ENCODE results near the gene HACD3. TPM values are rescaled to one million over a fixed set of nuclear protein-coding genes. Genes with fewer than 3 reads are reported as not detected.

The HACD3 gene
- total and polyA plus RNA-seq, 9 donors, result 39.2 to 96.6 (median 58.0) TPM

GRCh38 chr15:65569728-65570127, 39.5 kb downstream of the HACD3 start:
- WGBS, 3 donors, result 73 to 77% (median 74%) methylated on average over 3 of the region's 3 CpGs
- H3K4me1 ChIP-seq (ENCODE audit: insufficient read depth), result no peaks in the 10 kb centered on the region
- intact Hi-C loops (cut with DNase I), result no loop called here
- H3K27me3 ChIP-seq, result no peaks in the 10 kb centered on the region
- H3K4me3 ChIP-seq, result no peak overlapping the region
- H3K9me3 ChIP-seq, result no peaks in the 10 kb centered on the region
- no peak for DNase-seq
- no peak overlapping the region for H3K27ac ChIP-seq
- H3K36me3 ChIP-seq, result no peaks in the 10 kb centered on the region
- TF ChIP-seq CTCF (IDR thresholded peaks at IDR 0.05) (no peak), EP300 (IDR thresholded peaks at IDR 0.05) (no peak), POLR2A (IDR thresholded peaks at IDR 0.05) (no peak)

GRCh38 chr15:65571971-65572370, 41.7 kb downstream of the HACD3 start:
- Histone ChIP-seq H3K4me1 (ENCODE audit: insufficient read depth) (no peaks in the 10 kb centered on the region), H3K36me3 (no peaks in the 10 kb centered on the region), H3K9me3 (no peaks in the 10 kb centered on the region), H3K4me3 (no peak overlapping the region), H3K27ac (no peak overlapping the region), H3K27me3 (no peaks in the 10 kb centered on the region)
- 81 to 90% (median 86%) methylated on average over 2 of the region's 2 CpGs for WGBS, 3 donors
- TF ChIP-seq EP300 (IDR thresholded peaks at IDR 0.05) (no peak), POLR2A (IDR thresholded peaks at IDR 0.05) (no peak), CTCF (IDR thresholded peaks at IDR 0.05) (no peak)
- no peak for DNase-seq
- intact Hi-C loops (cut with DNase I), result no loop called here

GRCh38 chr15:65576664-65577063, 46.4 kb downstream of the HACD3 start:
- no peak overlapping the region for H3K27ac ChIP-seq
- intact Hi-C loops (cut with DNase I), result no loop called here
- peaks cover 5% of the 10 kb centered on the region for H3K4me1 ChIP-seq (ENCODE audit: insufficient read depth)
- no peaks in the 10 kb centered on the region for H3K36me3 ChIP-seq
- 78 to 80% (median 80%) methylated on average over 1 of the region's 1 CpG for WGBS, 3 donors
- TF ChIP-seq CTCF (IDR thresholded peaks at IDR 0.05) (no peak), EP300 (IDR thresholded peaks at IDR 0.05) (no peak), POLR2A (IDR thresholded peaks at IDR 0.05) (no peak)
- no peak for DNase-seq
- no peak overlapping the region for H3K4me3 ChIP-seq
- H3K27me3 ChIP-seq, result no peaks in the 10 kb centered on the region
- no peaks in the 10 kb centered on the region for H3K9me3 ChIP-seq

- H3K4me1 ChIP-seq (ENCODE audit: insufficient read depth), result peaks cover 5% of the 10 kb centered on the region
- no peak for TF ChIP-seq POLR2A (IDR thresholded peaks at IDR 0.05)
- TF ChIP-seq CTCF (IDR thresholded peaks at IDR 0.05), result no peak
- no peak for TF ChIP-seq EP300 (IDR thresholded peaks at IDR 0.05)
- DNase-seq, result no peak
- WGBS, 3 donors, result 36 to 53% (median 51%) methylated on average over 6 of the region's 6 CpGs
- no peaks in the 10 kb centered on the region for H3K9me3 ChIP-seq
- intact Hi-C loops (cut with DNase I), result no loop called here
- no peak overlapping the region for H3K27ac ChIP-seq
- no peak overlapping the region for H3K4me3 ChIP-seq
- no peaks in the 10 kb centered on the region for H3K36me3 ChIP-seq
- no peaks in the 10 kb centered on the region for H3K27me3 ChIP-seq
Observed at GRCh38 chr15:65577129-65577996, 47.1 kb downstream of the HACD3 start.
